Loucy (cell line): Measurements from ENCODE around the gene GCNT2.
A peak's percentile ranks its signal among the peaks of the same experiment; 100 is the strongest.

Source experiments
- H2AFZ ChIP-seq: fragments of 200-600 bp; sonication (generic); 2 replicates; pipeline ENCODE4 v1.6.0; 2016; ENCODE audit warnings: antibody characterized with exemption, mild to moderate bottlenecking, low read length, moderate library complexity
- H3F3A ChIP-seq: fragments of 200-600 bp; 2 replicates; pipeline ENCODE4 v1.6.0; 2016; ENCODE audit warnings: antibody characterized with exemption, low read depth, mild to moderate bottlenecking
- H3K27me3 ChIP-seq: fragments of 200-600 bp; sonication (generic); 2 replicates; pipeline ENCODE4 v1.6.1; 2014; ENCODE audit warnings: low read length, mild to moderate bottlenecking; ENCODE audit not compliant: insufficient read depth, poor library complexity, severe bottlenecking
- H3K36me3 ChIP-seq: fragments of 200-600 bp; sonication (generic); 2 replicates; pipeline ENCODE4 v1.6.1; 2016; ENCODE audit warnings: low read length; ENCODE audit not compliant: insufficient read depth
- H3K4me1 ChIP-seq: fragments of 200-600 bp; sonication (generic); 2 replicates; pipeline ENCODE4 v1.5.1; 2014; ENCODE audit warnings: low read length, mild to moderate bottlenecking; ENCODE audit not compliant: insufficient read depth, poor library complexity, severe bottlenecking
- H3K4me2 ChIP-seq: fragments of 200-600 bp; sonication (generic); 2 replicates; pipeline ENCODE4 v1.6.0; 2014; ENCODE audit warnings: antibody characterized with exemption, low read length, low read depth, mild to moderate bottlenecking; ENCODE audit not compliant: poor library complexity, severe bottlenecking
- H3K4me3 ChIP-seq: fragments of 200-600 bp; sonication (generic); 2 replicates; pipeline ENCODE4 v1.5.1; 2014; ENCODE audit warnings: low read length, mild to moderate bottlenecking, mixed read lengths; ENCODE audit not compliant: poor library complexity, severe bottlenecking
- H3K79me2 ChIP-seq: fragments of 200-600 bp; sonication (generic); 2 replicates; pipeline ENCODE4 v1.6.1; 2014; ENCODE audit warnings: low read length; ENCODE audit not compliant: insufficient read depth
- H3K9ac ChIP-seq: fragments of 200-600 bp; sonication (generic); 2 replicates; pipeline ENCODE4 v1.6.0; 2014; ENCODE audit warnings: mild to moderate bottlenecking, low read depth, low read length, moderate library complexity; ENCODE audit not compliant: poor library complexity, severe bottlenecking
- H3K9me2 ChIP-seq: fragments of 200-600 bp; sonication (generic); replicated peaks from 2 replicates; pipeline ENCODE4 v1.6.1; 2016; ENCODE audit warnings: low read depth, low read length, mixed read lengths
- H3K9me3 ChIP-seq: fragments of 200-600 bp; sonication (generic); 2 replicates; pipeline ENCODE4 v1.6.1; 2014; ENCODE audit warnings: mild to moderate bottlenecking, antibody characterized with exemption, low read length, low read depth; ENCODE audit not compliant: insufficient read depth
- H4K20me1 ChIP-seq: fragments of 200-600 bp; sonication (generic); 2 replicates; pipeline ENCODE4 v1.6.0; 2014; ENCODE audit warnings: antibody characterized with exemption, low read length, mild to moderate bottlenecking; ENCODE audit not compliant: insufficient read depth, poor library complexity, severe bottlenecking
- CTCF ChIP-seq: fragments of 200-600 bp; sonication (generic); conservative IDR thresholded peaks from 2 replicates; pipeline ENCODE4 v1.5.1; 2014; ENCODE audit warnings: mild to moderate bottlenecking, antibody characterized with exemption, low read length
- EZH2phosphoT487 ChIP-seq: fragments of 200-600 bp; IDR thresholded peaks from 2 replicates; pipeline ENCODE4 v1.6.1; 2018; ENCODE audit warnings: antibody characterized with exemption, mild to moderate bottlenecking, moderate library complexity, borderline replicate concordance

GCNT2 gene

GRCh38 chr6:10521104-10521808 is at the start of gene GCNT2:
Gene GCNT2 (plus strand): TSS chr6:10521351. CDS start chr6:10528912, 7,561 bp downstream.
- Histone ChIP-seq H3K27me3 (no peaks in the 10 kb centered on the region), H2AFZ (peak within 1 kb of the TSS; percentile 71), H4K20me1 (no peaks in the 10 kb centered on the region), H3K4me2 (no peak within 1 kb of the TSS), H3K4me1 (peaks cover 16% of the 10 kb centered on the region), H3K9ac (no peak within 1 kb of the TSS), H3K36me3 (no peaks in the 10 kb centered on the region), H3K79me2 (no peaks in the 10 kb centered on the region), H3K4me3 (no peak within 1 kb of the TSS), H3K9me3 (no peaks in the 10 kb centered on the region), H3F3A (no peaks in the 10 kb centered on the region), H3K9me2 (no peaks in the 10 kb centered on the region)
- TF ChIP-seq EZH2phosphoT487 (no peak), CTCF (no peak)

GRCh38 chr6:10472634-10473033 is 48.5 kb upstream of the GCNT2 start:
- Histone ChIP-seq H3K27me3 (no peaks in the 10 kb centered on the region), H4K20me1 (no peaks in the 10 kb centered on the region), H3K36me3 (no peaks in the 10 kb centered on the region), H3K4me1 (no peaks in the 10 kb centered on the region), H3K9me3 (no peaks in the 10 kb centered on the region), H3K4me2 (no peak overlapping the region), H3K9ac (no peak overlapping the region), H2AFZ (no peak overlapping the region), H3K9me2 (no peaks in the 10 kb centered on the region), H3F3A (no peaks in the 10 kb centered on the region), H3K4me3 (no peak overlapping the region), H3K79me2 (no peaks in the 10 kb centered on the region)
- no peak for TF ChIP-seq CTCF
- TF ChIP-seq EZH2phosphoT487: no peak

- H2AFZ ChIP-seq: no peak overlapping the region
These were observed 42.7 kb upstream of the GCNT2 start for GRCh38 chr6:10478187-10479040.

More at GRCh38 chr6:10478187-10479040, 42.7 kb upstream of the GCNT2 start:
- TF ChIP-seq CTCF (peak; percentile 83), EZH2phosphoT487 (no peak)
- H3K9ac ChIP-seq: no peak overlapping the region
- H3K79me2 ChIP-seq: no peaks in the 10 kb centered on the region
- H3K9me3 ChIP-seq: no peaks in the 10 kb centered on the region
- H3K4me2 ChIP-seq: no peak overlapping the region
- H3K27me3 ChIP-seq: no peaks in the 10 kb centered on the region
- no peak overlapping the region for H3K4me3 ChIP-seq
- H3K36me3 ChIP-seq: no peaks in the 10 kb centered on the region
- H3K9me2 ChIP-seq: no peaks in the 10 kb centered on the region
- H4K20me1 ChIP-seq: no peaks in the 10 kb centered on the region
- no peaks in the 10 kb centered on the region for H3F3A ChIP-seq
- no peaks in the 10 kb centered on the region for H3K4me1 ChIP-seq
